Activated CD4-positive, alpha-beta T cell treated with anti-CD3 and anti-CD28 coated beads for 24 hours (primary cell): ENCODE data around the gene ZFP69B.
A peak's percentile ranks its signal among the peaks of the same experiment; 100 is the strongest.
"Not testable (repeated sequence)": the region's sequence is repeated elsewhere in the genome, so short reads cannot be mapped to it uniquely, and the experiment has no call there.

ENCODE experiments used
- DNase-seq, 2 donors: peaks; one replicate each; pipeline ENCODE4 v3.0.0-alpha.2; 2020; ENCODE audit warnings: low read depth in 2 of 2

The ZFP69B gene

GRCh38 chr1:40435876-40436275 is 14.4 kb upstream of the ZFP69B start:
- DNase-seq = no peak

- no peak for DNase-seq
Measured at GRCh38 chr1:40438391-40439015, 11.8 kb upstream of the ZFP69B start.

GRCh38 chr1:40439247-40439646 is 11.0 kb upstream of the ZFP69B start:
- no peak for DNase-seq

- DNase-seq = peak; percentile 70 to 73
Measured at GRCh38 chr1:40450495-40451237, 390 bp downstream of the ZFP69B start.

GRCh38 chr1:40451238-40451585 is 936 bp downstream of the ZFP69B start:
- peak in 1 of 2 donors; percentile 10 for DNase-seq

- no peak for DNase-seq
Measured at GRCh38 chr1:40454873-40455272, 4.6 kb downstream of the ZFP69B start.

- DNase-seq = no peak
Measured at GRCh38 chr1:40462956-40463590, 12.8 kb downstream of the ZFP69B start.

GRCh38 chr1:40469327-40469726 is 19.1 kb downstream of the ZFP69B start:
- no peak for DNase-seq

- DNase-seq = no peak
Measured at GRCh38 chr1:40475268-40475667, 25.0 kb downstream of the ZFP69B start.

GRCh38 chr1:40476924-40477677 is 26.8 kb downstream of the ZFP69B start, which contains the start of gene ZFP69:
Gene ZFP69, plus strand, starts transcription at chr1:40477290. Its CDS starts 2,072 bp downstream, at chr1:40479362.
- DNase-seq = peak; percentile 30 to 51

- no peak for DNase-seq
Measured at GRCh38 chr1:40477678-40478053, 27.4 kb downstream of the ZFP69B start.

GRCh38 chr1:40478276-40478675 is 28.0 kb downstream of the ZFP69B start:
- no peak for DNase-seq

- DNase-seq = no peak
Measured at GRCh38 chr1:40479156-40479555, 28.9 kb downstream of the ZFP69B start.

- DNase-seq = no peak
Measured at GRCh38 chr1:40495315-40495903, 45.1 kb downstream of the ZFP69B start.

GRCh38 chr1:40502651-40503050 is 52.4 kb downstream of the ZFP69B start:
- not testable (repeated sequence) for DNase-seq

GRCh38 chr1:40507973-40508372 is 57.7 kb downstream of the ZFP69B start:
- no peak for DNase-seq

- peak; percentile 73 to 79 for DNase-seq
Measured at GRCh38 chr1:40508375-40509341, 58.4 kb downstream of the ZFP69B start, which contains the start of gene EXO5. Gene EXO5, plus strand, starts transcription at chr1:40508767. Its CDS starts 5,778 bp downstream, at chr1:40514545.
